GM19099 (cell line): ENCODE measurements around the gene MGRN1.

Source experiments
- POLR2A ChIP-seq: IDR thresholded peaks from 3 replicates; pipeline ENCODE4 v1.6.1; 2011; ENCODE audit warnings: low read depth; ENCODE audit not compliant: insufficient read length; ENCODE audit errors: extremely low read depth

Gene MGRN1

GRCh38 chr16:4696905-4697847 is 72.5 kb downstream of the MGRN1 start:
- TF ChIP-seq POLR2A, result no peak

- no peak for TF ChIP-seq POLR2A
Observed at GRCh38 chr16:4697848-4698291, 73.2 kb downstream of the MGRN1 start.

GRCh38 chr16:4698321-4699045 is 73.9 kb downstream of the MGRN1 start:
- no peak for TF ChIP-seq POLR2A

GRCh38 chr16:4699046-4699556 is 74.5 kb downstream of the MGRN1 start:
- no peak for TF ChIP-seq POLR2A

- no peak for TF ChIP-seq POLR2A
Observed at GRCh38 chr16:4700380-4700996, 75.9 kb downstream of the MGRN1 start.

GRCh38 chr16:4700997-4701743 is 76.5 kb downstream of the MGRN1 start:
- TF ChIP-seq POLR2A, result no peak

GRCh38 chr16:4701791-4702465 is 77.3 kb downstream of the MGRN1 start:
- TF ChIP-seq POLR2A, result no peak

- TF ChIP-seq POLR2A, result no peak
Observed at GRCh38 chr16:4702466-4702808, 77.8 kb downstream of the MGRN1 start.

GRCh38 chr16:4703906-4704305 is 79.3 kb downstream of the MGRN1 start:
- TF ChIP-seq POLR2A, result no peak

GRCh38 chr16:4704491-4704890 is 79.9 kb downstream of the MGRN1 start:
- no peak for TF ChIP-seq POLR2A

- no peak for TF ChIP-seq POLR2A
Observed at GRCh38 chr16:4704913-4705312, 80.3 kb downstream of the MGRN1 start.

- TF ChIP-seq POLR2A, result no peak
Observed at GRCh38 chr16:4706871-4707270, 82.2 kb downstream of the MGRN1 start.

- TF ChIP-seq POLR2A, result no peak
Observed at GRCh38 chr16:4709481-4709880, 84.9 kb downstream of the MGRN1 start.
